ENCODE measurements around the gene ARMC5.

DNA sequence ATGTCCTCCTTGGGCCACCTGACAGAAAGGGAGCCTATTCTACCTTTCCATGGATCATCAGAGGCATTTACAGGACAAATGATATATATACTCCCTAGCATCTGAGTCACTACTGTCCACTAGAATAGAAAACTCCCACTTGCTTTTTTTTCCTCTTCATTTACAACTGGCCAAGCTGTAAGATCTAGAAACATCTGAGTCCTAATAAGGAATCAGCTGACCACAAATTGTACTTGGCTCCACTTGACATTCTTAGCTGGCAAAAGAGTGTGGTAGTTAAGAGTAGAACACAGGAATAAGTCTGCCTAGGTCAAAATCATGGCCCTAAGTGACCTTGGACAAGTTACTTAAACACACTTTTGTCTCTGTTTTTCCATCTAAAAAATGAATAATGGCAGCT is 43.7 kb downstream of the ARMC5 start:
- TF ChIP-seq, protein P1, sequence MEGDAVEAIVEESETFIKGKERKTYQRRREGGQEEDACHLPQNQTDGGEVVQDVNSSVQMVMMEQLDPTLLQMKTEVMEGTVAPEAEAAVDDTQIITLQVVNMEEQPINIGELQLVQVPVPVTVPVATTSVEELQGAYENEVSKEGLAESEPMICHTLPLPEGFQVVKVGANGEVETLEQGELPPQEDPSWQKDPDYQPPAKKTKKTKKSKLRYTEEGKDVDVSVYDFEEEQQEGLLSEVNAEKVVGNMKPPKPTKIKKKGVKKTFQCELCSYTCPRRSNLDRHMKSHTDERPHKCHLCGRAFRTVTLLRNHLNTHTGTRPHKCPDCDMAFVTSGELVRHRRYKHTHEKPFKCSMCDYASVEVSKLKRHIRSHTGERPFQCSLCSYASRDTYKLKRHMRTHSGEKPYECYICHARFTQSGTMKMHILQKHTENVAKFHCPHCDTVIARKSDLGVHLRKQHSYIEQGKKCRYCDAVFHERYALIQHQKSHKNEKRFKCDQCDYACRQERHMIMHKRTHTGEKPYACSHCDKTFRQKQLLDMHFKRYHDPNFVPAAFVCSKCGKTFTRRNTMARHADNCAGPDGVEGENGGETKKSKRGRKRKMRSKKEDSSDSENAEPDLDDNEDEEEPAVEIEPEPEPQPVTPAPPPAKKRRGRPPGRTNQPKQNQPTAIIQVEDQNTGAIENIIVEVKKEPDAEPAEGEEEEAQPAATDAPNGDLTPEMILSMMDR (IDR thresholded peaks at IDR 0.05; ENCODE audit: poor library complexity, severe bottlenecking): no peak
- TF ChIP-seq EZH2 (IDR thresholded peaks at IDR 0.05; ENCODE audit: borderline replicate concordance, insufficient read depth, low read length, poor library complexity, severe bottlenecking) (no peak), TAF1 (IDR thresholded peaks at IDR 0.05; ENCODE audit: low read depth) (no peak), RAD21 (conservative IDR thresholded peaks at IDR 0.05) (no peak), EP300 (conservative IDR thresholded peaks at IDR 0.05; ENCODE audit: poor library complexity, severe bottlenecking) (no peak), POLR2AphosphoS5 (IDR thresholded peaks at IDR 0.05) (no peak), SMC3 (conservative IDR thresholded peaks at IDR 0.05; ENCODE audit: poor library complexity) (no peak)
- TF ChIP-seq, protein P2, sequence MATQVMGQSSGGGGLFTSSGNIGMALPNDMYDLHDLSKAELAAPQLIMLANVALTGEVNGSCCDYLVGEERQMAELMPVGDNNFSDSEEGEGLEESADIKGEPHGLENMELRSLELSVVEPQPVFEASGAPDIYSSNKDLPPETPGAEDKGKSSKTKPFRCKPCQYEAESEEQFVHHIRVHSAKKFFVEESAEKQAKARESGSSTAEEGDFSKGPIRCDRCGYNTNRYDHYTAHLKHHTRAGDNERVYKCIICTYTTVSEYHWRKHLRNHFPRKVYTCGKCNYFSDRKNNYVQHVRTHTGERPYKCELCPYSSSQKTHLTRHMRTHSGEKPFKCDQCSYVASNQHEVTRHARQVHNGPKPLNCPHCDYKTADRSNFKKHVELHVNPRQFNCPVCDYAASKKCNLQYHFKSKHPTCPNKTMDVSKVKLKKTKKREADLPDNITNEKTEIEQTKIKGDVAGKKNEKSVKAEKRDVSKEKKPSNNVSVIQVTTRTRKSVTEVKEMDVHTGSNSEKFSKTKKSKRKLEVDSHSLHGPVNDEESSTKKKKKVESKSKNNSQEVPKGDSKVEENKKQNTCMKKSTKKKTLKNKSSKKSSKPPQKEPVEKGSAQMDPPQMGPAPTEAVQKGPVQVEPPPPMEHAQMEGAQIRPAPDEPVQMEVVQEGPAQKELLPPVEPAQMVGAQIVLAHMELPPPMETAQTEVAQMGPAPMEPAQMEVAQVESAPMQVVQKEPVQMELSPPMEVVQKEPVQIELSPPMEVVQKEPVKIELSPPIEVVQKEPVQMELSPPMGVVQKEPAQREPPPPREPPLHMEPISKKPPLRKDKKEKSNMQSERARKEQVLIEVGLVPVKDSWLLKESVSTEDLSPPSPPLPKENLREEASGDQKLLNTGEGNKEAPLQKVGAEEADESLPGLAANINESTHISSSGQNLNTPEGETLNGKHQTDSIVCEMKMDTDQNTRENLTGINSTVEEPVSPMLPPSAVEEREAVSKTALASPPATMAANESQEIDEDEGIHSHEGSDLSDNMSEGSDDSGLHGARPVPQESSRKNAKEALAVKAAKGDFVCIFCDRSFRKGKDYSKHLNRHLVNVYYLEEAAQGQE (IDR thresholded peaks at IDR 0.05; ENCODE audit: borderline replicate concordance): no peak

All from neural cell (in vitro differentiated cells).